Measurements from ENCODE around the gene ASTN2.

The ASTN2 gene

DNA sequence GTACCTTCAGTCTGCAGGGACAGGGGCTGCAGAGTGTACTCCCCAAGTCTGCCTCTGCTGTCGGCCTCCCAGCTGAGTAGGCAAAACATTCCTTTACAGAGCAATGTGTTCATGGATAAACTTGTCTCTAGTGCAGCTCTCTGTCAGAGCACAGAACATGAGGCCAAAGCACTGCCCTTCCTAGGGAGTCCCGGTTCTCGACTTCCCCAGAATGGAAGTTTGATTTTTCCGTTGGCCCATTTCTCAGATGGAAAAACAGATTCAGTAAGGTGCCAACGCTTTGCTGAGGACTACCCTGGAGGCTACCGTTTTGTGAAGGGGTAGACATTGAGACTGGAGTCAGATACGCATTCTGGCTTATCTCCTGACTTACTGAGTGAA is 728.2 kb downstream of the ASTN2 start:
- DNase-seq, result no peak

DNA sequence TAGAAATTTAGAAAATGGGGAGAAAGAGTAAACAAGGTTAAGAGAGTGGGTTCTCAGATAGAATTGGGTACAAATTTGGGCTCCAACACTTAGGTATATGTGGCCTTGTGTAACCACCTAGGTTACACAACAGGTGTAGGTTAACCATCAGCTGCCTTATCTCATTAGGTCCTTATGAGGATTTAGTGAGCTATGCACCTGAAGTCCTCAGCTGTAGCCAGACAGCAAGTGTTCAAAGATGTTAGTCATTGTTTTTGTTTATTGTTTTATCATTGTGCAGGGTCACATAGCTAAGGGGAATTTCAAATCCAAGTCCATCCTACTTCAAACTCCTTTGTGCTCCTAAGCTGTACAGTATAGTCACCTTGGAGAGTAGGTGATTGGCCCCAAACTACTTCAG is 728.7 kb downstream of the ASTN2 start:
- DNase-seq, result no peak

DNA sequence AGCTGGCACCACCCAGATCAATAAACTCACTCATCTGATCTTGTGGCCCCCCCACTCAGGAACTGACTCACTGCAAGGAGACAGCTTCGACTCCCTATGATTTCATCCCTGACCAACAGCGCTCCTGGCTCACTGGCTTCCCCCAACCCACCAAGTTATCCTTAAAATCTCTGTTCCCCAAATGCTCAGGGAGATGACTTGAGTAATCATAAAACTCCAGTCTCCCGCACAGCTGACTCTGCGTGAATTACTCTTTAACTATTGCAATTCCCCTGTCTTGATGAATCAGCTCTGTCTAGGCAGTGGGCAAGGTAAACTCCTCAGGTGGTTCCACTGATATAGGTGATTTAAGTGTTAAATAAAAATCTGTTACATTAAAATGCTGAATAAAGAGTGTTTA is 729.7 kb downstream of the ASTN2 start:
- no peak for DNase-seq

DNA sequence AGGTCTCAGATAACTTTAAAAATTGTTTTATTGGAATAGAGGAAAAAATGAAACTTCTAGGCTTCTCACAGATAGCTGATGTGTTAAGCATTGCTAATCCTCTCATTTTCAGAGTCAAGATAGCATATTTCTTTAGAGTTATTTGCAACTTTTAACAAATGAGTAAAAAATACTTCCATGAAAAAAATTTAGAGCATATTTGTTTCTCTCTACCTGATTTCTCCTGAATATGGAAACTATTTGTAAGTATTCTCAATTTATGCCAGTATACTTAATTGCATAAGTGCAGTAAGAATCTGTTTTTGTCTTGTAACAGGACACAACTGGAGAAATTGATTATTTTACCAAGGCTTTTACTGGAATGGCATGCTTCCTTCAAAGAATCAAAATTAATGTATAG is 731.3 kb downstream of the ASTN2 start:
- DNase-seq, result no peak

DNA sequence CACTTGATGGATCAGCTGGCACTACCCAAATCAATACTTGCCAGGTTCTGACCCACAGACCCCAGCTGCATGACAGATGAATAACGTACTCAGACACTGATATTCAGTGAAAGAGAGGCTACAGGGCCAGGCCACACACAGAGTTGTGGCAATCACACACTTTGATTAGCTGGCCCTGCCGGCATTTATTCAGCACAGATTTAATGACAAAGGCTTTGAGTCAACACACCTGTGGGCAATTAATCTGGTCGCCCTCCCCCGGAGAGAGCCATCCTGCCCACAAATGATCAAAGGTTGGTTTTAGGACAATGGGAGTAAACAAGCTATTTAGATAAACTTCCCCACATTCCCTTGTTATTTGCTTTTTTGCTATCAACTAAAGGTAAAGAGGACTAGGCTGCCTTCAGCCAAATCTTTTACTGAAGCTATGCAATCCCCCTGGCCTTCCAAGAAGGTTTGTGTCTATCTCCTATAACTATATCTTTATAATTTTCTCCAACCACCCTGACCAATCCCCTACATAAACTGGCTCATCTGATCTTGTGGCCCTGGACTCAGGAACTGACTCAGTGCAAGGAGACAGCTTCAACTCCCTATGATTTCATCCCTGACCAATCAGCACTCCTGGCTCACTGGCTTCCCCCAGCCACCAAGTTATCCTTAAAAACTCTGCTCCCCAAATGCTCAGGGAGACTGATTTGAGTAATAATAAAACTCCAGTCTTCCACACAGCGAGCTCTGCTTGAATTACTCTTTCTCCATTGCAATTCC is 740.5 kb downstream of the ASTN2 start:
- no peak for DNase-seq

DNA sequence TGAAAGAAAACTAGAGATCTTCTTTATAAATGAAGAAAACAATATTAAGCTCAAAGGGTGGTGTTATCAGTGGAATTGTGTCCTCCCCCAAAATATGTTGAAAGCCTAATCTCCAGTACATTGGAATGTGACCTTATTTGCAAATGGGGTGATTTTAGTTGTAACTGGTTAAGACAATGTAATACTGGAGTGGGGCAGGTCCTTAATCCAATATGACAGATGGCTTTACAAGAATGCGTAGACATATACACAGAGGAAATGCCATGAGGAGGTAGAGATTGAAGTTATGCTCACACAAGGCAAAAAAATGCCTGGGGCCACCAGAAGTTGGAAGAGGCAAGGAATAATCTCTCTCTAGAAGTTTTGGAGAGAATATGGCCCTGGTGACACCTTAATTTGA is 741.5 kb downstream of the ASTN2 start:
- no peak for DNase-seq

DNA sequence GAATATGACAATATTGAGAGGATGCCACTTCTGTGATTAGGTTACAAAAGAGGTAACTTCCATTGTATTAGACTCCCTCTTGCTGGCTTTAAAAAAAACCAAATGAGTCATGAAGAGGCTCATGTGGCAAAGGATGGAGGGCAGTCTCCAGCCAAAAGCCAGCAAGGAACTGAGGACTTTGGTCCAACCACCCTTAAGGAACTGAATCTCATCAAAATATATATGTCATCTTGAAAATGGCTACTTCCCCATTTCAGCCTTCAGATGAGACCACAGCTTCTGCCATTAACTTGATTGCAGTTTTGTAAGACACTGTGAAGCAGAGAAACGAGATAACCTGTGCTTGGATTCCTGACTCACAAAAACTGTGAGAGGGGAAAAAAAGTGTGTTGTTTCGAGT is 743.3 kb downstream of the ASTN2 start:
- DNase-seq, result no peak

DNA sequence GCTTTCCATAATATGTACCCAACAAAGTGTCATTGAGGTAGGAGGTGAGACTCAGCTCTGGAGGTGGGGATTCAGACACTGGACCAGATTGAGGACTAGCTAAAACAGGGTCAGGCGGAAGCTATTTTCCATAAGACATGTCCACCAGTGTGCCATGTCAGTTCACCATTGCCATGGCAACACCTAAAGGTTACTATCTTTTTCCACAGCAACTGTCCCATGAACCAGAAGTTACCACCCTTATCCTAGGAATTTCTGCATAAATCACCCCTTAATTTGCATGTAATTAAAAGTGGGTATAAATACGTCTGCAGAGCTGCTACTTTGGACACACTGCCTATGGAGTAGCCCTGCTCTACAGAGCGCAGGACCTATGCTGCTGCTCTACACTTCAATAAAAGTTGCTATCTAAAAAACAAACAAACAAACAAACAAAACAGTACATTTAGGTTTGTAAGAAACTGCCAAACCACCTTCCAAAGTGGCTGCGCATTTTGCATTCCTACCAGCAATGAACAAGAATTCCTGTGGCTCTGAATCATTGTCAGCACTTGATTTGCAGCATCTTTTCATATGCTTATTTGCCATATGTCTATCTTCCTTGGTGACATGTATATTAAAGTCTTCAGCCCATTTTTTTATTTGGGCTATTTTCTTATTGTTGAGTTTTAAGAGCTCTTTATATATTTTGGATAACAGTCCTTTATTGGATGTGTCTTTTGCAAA is 745.7 kb downstream of the ASTN2 start:
- DNase-seq, result no peak

DNA sequence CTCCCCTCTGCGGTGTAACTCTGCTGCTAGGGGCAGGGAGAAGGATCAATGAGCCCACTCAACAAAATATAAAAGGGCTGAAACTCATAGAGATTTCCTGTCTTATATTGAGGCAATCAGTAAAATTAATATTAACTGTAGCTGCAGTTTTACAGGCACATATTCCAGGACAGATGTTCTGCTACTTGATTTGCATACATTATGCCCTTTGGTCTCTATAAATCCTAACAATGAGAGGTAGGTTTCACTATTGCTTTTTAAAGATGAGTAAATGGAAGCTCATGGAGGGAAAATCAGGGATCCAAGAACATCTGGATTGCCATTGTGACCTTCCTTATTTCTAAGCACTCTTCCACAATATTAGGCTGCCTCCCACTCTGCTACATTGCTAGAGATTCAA is 751.3 kb downstream of the ASTN2 start:
- no peak for DNase-seq

DNA sequence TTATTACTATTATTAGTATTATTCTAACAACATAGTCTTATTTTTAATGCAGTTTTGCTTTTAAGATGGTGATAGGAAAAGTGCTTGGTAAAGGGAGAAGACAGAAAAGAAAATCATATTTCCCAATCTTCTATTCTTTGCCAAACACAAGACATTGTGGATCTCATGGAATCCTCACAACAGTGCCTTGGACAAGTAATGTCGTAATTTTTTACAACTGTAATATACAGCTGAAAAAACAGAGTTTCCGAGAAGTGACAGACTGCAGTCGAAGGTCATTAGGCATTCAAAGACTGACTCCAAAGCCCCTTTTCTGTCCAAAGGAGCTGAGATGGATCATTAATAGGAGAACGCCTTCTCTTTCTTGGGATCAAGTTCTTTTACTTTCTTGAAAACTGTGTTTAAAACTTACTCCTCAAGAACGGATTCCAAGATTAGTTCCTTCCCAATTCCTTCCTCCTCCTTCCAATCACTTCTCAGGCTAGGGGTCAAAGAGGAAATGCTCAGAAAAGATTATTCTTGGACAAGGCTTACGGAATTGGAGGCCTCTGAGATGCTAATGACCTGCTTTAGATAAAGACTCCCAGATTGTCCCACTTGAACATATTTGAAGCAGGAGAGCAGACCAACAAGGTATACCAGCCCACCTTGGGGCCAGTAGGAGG is 752.1 kb downstream of the ASTN2 start:
- DNase-seq, result no peak

DNA sequence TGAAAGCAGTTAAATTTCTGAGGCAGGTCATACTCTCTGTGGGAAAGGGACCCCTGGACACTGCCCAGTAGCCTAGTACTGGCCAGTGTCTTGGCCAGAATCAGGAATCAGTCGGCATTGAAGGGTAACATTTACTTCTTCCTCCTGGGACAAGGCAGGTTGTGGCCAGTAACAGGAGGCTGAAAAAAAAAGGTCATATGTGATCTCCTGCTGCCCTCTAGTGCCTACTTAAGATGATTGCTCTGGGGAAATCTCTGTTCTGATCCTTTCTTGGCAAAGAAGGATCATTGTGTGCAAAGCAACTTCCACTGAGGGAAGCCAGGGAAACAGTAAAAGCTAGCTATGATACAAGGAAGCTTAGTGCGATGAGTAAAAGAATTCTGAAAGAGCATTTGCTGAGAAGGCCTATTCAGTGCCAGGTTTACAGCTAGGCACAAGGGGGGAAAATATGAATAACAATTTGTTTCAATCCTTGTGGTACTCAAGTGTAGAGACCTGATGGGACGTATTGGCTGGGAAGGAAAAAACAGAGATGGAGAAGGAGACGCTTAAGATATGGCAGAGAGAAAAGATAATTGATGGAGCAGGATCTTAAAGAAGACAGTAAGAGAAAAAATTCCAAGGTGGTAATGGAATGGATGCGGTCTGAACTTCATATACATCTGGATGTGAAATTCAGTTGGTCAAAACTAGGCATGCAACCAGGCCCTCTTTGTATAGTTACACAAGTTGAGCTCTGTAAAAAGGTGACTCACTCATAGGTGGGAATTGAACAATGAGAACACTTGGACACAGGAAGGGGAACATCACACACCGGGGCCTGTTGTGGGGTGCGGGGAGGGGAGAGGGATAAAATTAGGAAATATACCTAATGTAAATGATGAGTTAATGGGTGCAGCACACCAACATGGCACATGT is 753.6 kb downstream of the ASTN2 start:
- peak; percentile 52 for DNase-seq

DNA sequence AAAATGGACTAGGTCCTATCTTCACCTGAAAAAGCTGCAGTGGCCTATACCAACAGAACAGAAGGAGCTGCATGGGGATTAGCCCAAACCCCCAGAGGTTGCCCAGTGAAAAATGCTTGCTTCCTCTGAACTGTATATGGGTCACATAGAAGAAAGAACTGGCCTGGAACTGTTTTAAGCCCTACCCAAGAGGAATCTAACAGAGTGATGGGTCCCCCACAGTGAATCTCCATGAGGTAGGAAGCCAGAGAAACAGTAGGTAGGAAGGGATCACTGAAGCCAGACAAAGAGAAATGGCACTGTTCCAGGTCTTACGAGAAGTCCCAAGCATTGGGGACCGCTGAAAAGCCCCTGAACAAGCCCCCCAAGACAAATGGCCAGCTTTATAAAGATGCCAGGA is 756.6 kb downstream of the ASTN2 start:
- no peak for DNase-seq

DNA sequence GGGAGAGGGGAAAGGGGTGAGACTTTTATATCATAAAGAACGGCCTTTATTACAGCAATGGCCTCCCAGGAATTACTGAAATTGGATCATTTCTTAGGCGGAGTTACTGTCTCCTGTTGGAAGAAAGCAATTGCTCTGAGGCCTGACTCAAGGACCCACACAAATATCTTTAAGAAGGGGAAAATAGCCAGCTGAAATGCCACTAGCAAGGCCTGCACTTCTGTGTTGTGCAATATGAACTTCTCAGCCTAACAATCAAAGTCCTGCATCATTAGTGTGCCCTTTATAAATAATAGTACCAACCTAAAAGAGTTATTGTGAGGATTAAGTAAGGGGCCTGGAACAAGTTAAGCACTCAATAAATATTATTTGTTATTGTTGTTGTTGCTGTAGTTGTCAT is 757.9 kb downstream of the ASTN2 start:
- DNase-seq, result no peak

DNA sequence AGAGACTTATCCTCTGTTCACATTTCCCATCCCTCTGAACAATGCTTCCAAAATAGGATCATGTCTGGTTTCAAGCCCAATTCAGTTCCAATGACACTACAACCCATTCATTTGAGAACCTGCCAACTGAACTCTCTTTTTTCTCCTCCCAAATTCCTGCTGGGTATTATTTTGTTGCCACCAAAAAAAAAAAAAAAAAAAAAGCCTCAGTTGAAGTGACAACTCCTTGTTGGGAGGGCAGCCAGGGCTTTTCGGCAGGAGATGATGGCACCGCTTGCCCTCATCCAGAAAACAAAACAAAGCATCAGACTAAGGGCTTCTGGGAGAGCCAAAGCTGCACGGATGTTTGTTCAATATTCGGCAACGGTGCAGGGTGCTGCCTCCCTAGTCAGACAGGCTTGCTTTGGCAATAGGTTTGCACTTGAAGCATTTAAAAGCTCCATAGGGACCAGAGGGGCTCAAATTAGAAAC is 758.3 kb downstream of the ASTN2 start:
- peak; percentile 45 for DNase-seq

DNA sequence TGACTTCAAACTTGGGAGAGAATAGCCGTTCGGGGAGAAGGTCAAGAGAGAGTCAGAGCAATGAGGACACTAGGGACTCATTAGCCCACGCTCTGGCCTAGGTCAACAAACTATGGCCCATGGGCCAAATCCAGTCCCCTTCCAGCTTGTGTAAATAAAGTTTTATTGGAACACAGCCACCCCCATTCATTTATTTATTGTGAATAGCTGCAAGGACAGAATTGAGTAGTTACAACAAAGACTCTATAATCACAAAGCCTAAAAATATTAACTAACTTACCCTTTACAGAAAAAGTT is 760.9 kb downstream of the ASTN2 start:
- DNase-seq, result no peak

DNA sequence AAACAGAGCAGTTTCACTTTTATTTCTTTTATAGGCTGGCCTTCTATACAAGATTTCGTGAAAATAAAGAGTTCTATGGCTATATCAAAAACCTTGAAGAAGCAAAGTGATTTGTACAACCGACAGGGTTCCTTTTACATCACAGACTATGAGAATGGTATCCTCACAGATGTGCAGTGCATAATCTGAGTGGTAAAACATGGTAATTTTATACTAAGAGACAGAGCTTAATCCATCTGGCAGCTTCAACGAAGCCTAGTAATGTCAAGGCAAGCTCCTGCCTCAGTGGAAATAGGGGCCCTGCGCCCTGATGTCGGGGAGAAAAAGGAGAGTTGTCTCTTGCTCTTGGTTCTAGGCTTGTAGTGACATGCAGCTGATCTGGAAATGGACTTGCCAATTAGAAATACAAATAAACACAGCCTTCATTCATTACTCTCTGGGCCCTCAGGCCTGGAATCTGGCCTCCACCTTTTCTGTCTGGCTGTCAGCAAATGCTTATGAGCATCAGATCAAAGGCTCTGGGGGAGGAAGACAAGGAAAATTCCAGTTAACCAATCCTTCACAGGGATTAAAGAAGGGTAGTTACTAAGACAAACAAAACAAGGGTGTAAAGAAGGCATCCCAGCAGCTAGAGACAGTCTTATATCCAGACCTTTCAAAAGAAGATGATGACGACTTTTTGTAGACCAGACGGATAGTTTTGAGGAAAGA is 761.4 kb downstream of the ASTN2 start:
- no peak for DNase-seq

DNA sequence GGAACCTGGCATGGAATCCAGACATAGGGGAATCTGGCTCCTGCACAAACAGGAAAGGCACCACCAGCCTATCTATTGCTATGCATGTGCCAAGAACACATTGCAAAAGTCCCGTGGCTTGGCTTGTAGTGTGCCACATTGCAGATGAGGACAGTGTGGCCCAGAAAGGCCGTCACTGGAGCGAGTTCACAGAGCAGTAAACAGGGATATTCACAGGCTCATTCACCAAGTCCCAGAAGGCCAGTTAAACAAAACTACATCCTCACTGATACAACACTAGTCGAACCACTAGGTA is 767.4 kb downstream of the ASTN2 start:
- DNase-seq, result no peak

DNA sequence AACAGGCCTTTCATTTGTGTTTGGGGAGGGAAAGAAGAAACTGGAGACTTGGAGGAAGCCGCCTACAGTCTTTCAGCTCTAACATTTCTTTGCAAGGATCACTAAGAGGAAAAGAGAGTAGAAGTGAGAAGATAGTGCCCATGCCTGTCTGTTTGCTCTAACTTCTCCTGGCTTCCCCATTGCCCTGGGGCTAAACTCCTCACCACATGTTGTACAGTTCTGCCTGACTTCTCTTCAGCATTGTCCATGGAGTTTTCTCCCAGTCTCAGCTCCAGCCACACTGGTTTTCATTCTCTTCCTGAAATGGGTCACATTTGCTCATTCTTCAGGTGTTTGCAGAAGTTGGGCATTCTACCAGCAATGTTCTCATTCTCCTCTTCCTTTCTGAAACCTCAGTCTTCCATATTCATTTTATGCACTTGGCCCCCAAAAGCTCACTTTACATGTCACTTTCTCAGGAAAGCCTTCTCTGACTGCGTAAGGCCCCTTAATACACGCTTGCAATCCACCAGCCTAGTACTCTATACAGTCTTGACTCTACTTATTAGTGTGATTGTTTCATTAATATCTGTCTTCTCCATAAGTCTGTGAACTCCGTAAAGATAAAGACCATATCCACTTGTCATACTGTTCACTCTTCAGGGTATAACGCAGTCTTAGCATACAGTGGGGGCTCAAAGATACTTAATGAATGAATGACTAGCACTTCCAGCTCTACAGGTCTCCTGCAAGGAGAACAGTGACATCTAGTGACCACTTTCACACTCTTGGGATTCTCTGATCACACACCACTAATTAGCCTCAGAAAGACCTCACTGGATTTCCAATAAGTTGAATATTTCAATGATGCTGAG is 768.0 kb downstream of the ASTN2 start:
- no peak for DNase-seq

DNA sequence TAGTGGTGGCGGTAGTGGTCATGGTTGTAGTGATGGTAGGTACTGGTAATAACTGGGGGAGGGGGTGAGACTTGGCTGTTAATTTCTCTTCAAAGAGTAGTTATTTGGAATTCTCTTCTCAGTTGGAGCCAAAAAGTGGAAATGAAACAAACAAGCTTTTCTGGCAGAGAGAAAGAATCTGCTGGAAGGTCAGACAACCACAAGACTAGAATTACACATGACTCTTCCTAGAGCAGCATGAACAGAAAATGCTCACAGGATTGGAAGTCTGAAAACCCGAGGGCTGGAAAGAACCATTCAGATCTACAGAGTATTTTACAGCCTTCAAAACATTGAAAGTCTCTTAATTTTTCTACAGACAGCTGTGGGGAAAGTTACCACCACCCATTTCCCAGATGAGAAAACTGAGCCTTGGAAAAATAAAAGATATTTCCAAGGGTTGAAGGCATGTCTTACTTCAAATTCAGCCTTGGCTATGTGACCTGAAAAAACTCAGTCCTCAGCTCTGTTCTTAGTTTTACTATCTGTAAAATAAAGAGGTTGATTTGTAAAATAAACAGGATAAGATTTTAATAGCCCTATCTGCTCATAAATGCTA is 770.7 kb downstream of the ASTN2 start:
- no peak for DNase-seq

DNA sequence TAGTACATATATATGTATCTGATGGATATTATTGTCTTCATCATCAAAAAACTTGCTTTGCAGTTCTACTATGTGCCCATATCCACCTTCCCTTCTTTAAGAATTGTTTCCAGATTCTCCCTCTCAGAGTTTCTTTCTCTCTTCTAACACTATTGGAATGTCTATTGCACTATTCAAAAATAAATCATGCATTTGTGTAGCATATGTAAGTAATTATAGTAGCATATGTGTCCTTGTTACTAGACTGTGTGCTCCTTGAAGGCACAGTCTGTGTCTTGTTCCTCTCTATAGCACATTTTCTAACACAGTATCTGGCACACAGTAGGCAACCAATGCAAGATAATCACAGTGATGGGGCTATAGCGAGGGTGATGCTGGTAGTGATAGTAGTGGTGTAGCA is 771.2 kb downstream of the ASTN2 start:
- DNase-seq, result no peak
